NCI-H526 (cell line): ENCODE data around the gene BATF2.

Experiments used
- DNase-seq, 2 experiments: peaks; one replicate each; lab custom pipeline; 2025; lab: John Stamatoyannopoulos, UW

The BATF2 gene

GRCh38 chr11:64963072-64963631 lies 33.6 kb downstream of the BATF2 start:
- DNase-seq: no peak

DNA sequence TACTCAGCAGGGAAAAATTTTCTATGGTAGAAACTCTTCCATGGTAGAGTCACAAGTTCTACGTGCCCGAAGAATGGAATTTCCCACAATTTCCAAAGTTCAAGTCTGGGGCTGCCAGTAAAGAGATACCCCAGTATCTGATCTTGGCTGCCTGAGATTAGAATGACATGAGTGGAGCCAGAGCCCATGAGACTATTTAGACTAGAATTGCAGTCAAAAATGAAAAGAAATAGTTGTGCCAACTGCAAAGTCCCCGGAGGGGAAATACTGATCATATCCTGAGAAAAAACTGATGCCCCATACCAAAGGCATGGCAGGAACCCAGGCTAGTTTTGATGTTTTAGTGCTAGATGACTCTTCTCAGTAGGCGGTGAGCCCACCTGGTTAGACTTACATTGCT lies 36.1 kb downstream of the BATF2 start:
- DNase-seq: no peak

DNA sequence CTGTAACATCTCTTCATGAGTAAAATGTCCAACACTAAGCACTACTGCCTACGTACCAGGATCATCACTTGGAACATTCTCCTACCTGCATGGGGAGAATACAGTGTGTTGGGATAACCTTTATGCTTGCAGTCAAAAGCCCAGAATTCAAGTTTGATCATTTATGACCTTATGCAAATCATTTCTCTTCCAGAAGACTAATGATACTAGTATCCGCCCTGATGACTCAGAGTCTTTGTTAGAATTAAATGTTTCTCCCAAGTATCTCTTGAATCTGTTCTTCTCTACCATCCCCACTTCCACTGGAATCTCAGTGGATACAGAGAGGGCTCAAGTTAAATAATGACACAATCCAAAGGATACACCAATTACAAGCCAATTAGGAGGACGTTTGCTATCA lies 37.3 kb downstream of the BATF2 start:
- DNase-seq: peak; percentile 50 to 65

- no peak for DNase-seq
Observed at GRCh38 chr11:64954201-64954600, 42.6 kb downstream of the BATF2 start.

DNA sequence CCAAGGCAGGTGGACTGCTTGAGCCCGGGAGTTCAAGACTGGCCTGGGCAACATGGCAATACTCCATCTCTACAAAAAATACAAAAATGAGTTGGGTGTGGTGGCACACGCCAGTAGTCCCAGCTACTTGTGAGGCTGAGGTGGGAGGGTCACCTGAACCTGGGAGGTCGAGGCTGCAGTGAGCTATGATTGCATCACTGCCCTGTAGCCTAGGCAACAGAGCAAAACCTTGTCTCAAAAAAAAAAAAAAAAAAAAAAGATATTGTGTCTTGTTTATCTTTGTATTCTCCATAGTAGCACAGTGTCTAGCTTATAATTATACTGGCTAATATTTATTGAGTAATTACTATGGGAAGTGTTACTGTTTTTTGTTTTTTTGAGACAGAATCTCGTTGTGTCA lies 45.2 kb downstream of the BATF2 start:
- no peak for DNase-seq

GRCh38 chr11:64947208-64947814 lies 49.5 kb downstream of the BATF2 start:
- DNase-seq: no peak
